Stomach (tissue), 9 donors: Measurements from ENCODE around the gene ACSBG1. TPM values are rescaled to one million over a fixed set of nuclear protein-coding genes. Genes with fewer than 3 reads are reported as not detected.

Experiments
- DNase-seq, 2 donors: peaks; one replicate each; pipeline versions ENCODE4 v3.0.0 to v3.0.0-alpha.2; 2013 to 2019
- H3K27ac ChIP-seq, 5 donors: fragments of 200-600 bp in 4 of 5; sonication (generic) in 4 of 5; one replicate each; pipeline ENCODE4 v1.5.1; 2013 to 2019; ENCODE audit warnings: mild to moderate bottlenecking in 1 of 5, moderate library complexity in 1 of 5
- H3K27me3 ChIP-seq, 3 donors: fragments of 200-600 bp; sonication (generic); one replicate each; pipeline ENCODE4 v1.5.1; 2017 to 2019; ENCODE audit warnings: mixed run types in 1 of 3
- H3K36me3 ChIP-seq, 4 donors: fragments of 200-600 bp; sonication (generic); 1 replicate in 3 of 4; 2 replicates in 1 of 4; pipeline ENCODE4 v1.5.1; 2016 to 2019
- H3K4me1 ChIP-seq, 4 donors: fragments of 200-600 bp; sonication (generic); one replicate each; pipeline ENCODE4 v1.5.1; 2016 to 2019
- H3K4me3 ChIP-seq, 4 donors: fragments of 200-600 bp; sonication (generic) in 3 of 4; one replicate each; pipeline ENCODE4 v1.5.1; 2016 to 2019; ENCODE audit warnings: mild to moderate bottlenecking in 1 of 4
- H3K9me3 ChIP-seq, 4 donors: fragments of 200-600 bp; sonication (generic); one replicate each; pipeline ENCODE4 v1.5.1; 2016 to 2019
- EP300 ChIP-seq: sonication (generic); formaldehyde crosslinking; IDR thresholded peaks from one replicate; pipeline ENCODE4 v1.6.1; 2017; ENCODE audit warnings: antibody characterized with exemption
- POLR2A ChIP-seq, 4 donors: fragments of 450-650 bp; IDR thresholded peaks; one replicate each; pipeline ENCODE4 v1.6.1; 2016; ENCODE audit warnings: antibody characterized with exemption in 4 of 4, control low read depth in 2 of 4, mild to moderate bottlenecking in 1 of 4, moderate library complexity in 1 of 4
- POLR2AphosphoS5 ChIP-seq, 3 donors: sonication (generic); formaldehyde crosslinking; IDR thresholded peaks; one replicate each; pipeline ENCODE4 v1.6.1; 2016; ENCODE audit warnings: antibody characterized with exemption in 3 of 3
- WGBS, 5 donors: extraction: QIAGEN DNeasy Blood & Tissue Kit in 3 of 5; methylation state at CpG; one replicate each; pipeline versions ENCODE4 v1.1.5 to v1.1.7; 2013 to 2018; 5-methylcytosine and 5-hydroxymethylcytosine counted together
- intact Hi-C: fragments of 100-400 bp; cut with DNase I; formaldehyde crosslinking; loops from one replicate; pipeline ENCODE4 v1.15.1; 2023; ENCODE audit warnings: low total_unique reads
- polyA plus RNA-seq, 3 donors: library from polyadenylated mRNA; stranded (reverse); fragments of 200-250 nt; gene quantifications; one replicate each; pipeline ENCODE4 v1.2.3, GENCODE V29; 2013
- total RNA-seq, 5 donors: library from RNA; depleted of rRNA; stranded (reverse); fragments of >200 nt; gene quantifications; one replicate each; pipeline versions ENCODE4 v1.1.0 to v1.2.3, GENCODE V29; 2014 to 2016
- TF ChIP-seq, protein P1 (sequence below), 7 experiments: fragments of 450-650 bp in 4 of 7; fragments of 200-600 bp in 3 of 7; sonication (generic) in 3 of 7; IDR thresholded peaks; one replicate each; pipeline ENCODE4 v1.5.1; 2016 to 2019; ENCODE audit warnings: antibody characterized with exemption in 7 of 7, control low read depth in 2 of 7, mild to moderate bottlenecking in 1 of 7
- donor health status: healthy with polysubstance abuse.
- donor health status: Bipolar disorder and iron deficiency.
- donor health status: healthy.

The ACSBG1 gene
- total and polyA plus RNA-seq, 8 donors: under 0.01 to 1.5 (median 0.15) TPM; not detected in 3

- H3K4me1 ChIP-seq: no peaks in the 10 kb centered on the region
- DNase-seq: no peak
- no peaks in the 10 kb centered on the region for H3K27me3 ChIP-seq
- H3K9me3 ChIP-seq: no peaks in the 10 kb centered on the region
- H3K27ac ChIP-seq: no peak overlapping the region
- H3K36me3 ChIP-seq: no peaks in the 10 kb centered on the region
- intact Hi-C loops: no loop called here
- no peak overlapping the region for H3K4me3 ChIP-seq
- TF ChIP-seq POLR2AphosphoS5 (IDR thresholded peaks at IDR 0.05): no peak
- TF ChIP-seq, protein P1, sequence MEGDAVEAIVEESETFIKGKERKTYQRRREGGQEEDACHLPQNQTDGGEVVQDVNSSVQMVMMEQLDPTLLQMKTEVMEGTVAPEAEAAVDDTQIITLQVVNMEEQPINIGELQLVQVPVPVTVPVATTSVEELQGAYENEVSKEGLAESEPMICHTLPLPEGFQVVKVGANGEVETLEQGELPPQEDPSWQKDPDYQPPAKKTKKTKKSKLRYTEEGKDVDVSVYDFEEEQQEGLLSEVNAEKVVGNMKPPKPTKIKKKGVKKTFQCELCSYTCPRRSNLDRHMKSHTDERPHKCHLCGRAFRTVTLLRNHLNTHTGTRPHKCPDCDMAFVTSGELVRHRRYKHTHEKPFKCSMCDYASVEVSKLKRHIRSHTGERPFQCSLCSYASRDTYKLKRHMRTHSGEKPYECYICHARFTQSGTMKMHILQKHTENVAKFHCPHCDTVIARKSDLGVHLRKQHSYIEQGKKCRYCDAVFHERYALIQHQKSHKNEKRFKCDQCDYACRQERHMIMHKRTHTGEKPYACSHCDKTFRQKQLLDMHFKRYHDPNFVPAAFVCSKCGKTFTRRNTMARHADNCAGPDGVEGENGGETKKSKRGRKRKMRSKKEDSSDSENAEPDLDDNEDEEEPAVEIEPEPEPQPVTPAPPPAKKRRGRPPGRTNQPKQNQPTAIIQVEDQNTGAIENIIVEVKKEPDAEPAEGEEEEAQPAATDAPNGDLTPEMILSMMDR (IDR thresholded peaks at IDR 0.05): no peak
- no peak for TF ChIP-seq POLR2A (IDR thresholded peaks at IDR 0.05)
- TF ChIP-seq EP300: no peak
- WGBS, 5 donors: 89 to 95% (median 93%) methylated on average over 4 of the region's 4 CpGs
Observed at GRCh38 chr15:78182821-78183220, 51.5 kb downstream of the ACSBG1 start.

GRCh38 chr15:78182336-78182700, 52.0 kb downstream of the ACSBG1 start:
- Histone ChIP-seq H3K4me3 (no peak overlapping the region), H3K27ac (no peak overlapping the region), H3K36me3 (no peaks in the 10 kb centered on the region), H3K4me1 (peaks cover 0 to 3% (median 0%) of the 10 kb centered on the region in 4 donors), H3K27me3 (no peaks in the 10 kb centered on the region), H3K9me3 (no peaks in the 10 kb centered on the region)
- intact Hi-C loops: no loop called here
- DNase-seq: no peak
- TF ChIP-seq POLR2AphosphoS5 (IDR thresholded peaks at IDR 0.05): no peak
- TF ChIP-seq, protein P1 (IDR thresholded peaks at IDR 0.05): no peak
- no peak for TF ChIP-seq POLR2A (IDR thresholded peaks at IDR 0.05)
- TF ChIP-seq EP300: no peak
- 93 to 98% (median 94%) methylated on average over 4 to 5 of the region's 5 CpGs for WGBS, 5 donors

DNA sequence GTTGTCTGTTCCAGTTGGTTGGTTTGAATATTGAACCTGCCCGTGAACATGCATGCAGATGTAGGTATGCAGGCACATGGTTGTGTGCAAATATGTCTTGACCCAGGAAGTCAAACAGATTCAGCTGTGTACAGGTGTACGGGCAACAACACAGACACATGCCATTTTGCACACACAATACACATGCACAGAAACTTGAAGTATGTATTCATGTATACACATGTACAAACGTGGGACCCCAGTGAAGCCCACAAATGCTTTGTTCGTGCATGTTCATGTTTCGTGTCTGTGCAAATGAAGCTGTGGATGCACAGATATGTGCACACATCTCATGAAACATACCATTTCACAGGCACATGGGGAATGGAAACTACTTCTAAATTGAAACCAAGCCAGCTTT, 54.5 kb downstream of the ACSBG1 start:
- intact Hi-C loops: no loop called here
- WGBS, 5 donors: 73 to 89% (median 75%) methylated on average over 5 of the region's 5 CpGs
- TF ChIP-seq POLR2AphosphoS5 (IDR thresholded peaks at IDR 0.05): no peak
- no peak for TF ChIP-seq EP300
- no peak for TF ChIP-seq POLR2A (IDR thresholded peaks at IDR 0.05)
- TF ChIP-seq, protein P1 (IDR thresholded peaks at IDR 0.05): no peak

GRCh38 chr15:78179286-78179840, 55.0 kb downstream of the ACSBG1 start:
- TF ChIP-seq EP300: no peak
- TF ChIP-seq, protein P1 (IDR thresholded peaks at IDR 0.05): no peak
- TF ChIP-seq POLR2A (IDR thresholded peaks at IDR 0.05): no peak
- no peak overlapping the region for H3K4me3 ChIP-seq
- WGBS, 5 donors: 82 to 88% (median 86%) methylated on average over 11 to 12 of the region's 12 CpGs
- no peak for DNase-seq
- no peaks in the 10 kb centered on the region for H3K27me3 ChIP-seq
- peaks cover 0 to 3% (median 0%) of the 10 kb centered on the region in 4 donors for H3K36me3 ChIP-seq
- intact Hi-C loops: no loop called here
- no peak overlapping the region for H3K27ac ChIP-seq
- peaks cover 0 to 3% (median 0%) of the 10 kb centered on the region in 4 donors for H3K4me1 ChIP-seq
- no peaks in the 10 kb centered on the region for H3K9me3 ChIP-seq

More for the DNA sequence above, 54.5 kb downstream of the ACSBG1 start:
- Histone ChIP-seq H3K4me3 (no peak overlapping the region), H3K4me1 (peaks cover 0 to 3% (median 0%) of the 10 kb centered on the region in 4 donors), H3K27ac (no peak overlapping the region), H3K27me3 (no peaks in the 10 kb centered on the region), H3K9me3 (no peaks in the 10 kb centered on the region), H3K36me3 (no peaks in the 10 kb centered on the region)
- no peak for DNase-seq
